HepG2 (cell line): Measurements from ENCODE around the gene SHISA5. TPM values are rescaled to one million over a fixed set of nuclear protein-coding genes. Genes with fewer than 3 reads are reported as not detected.

ENCODE experiments used
- FOSL2 ChIP-seq: sonication (generic); formaldehyde crosslinking; IDR thresholded peaks from 2 replicates; pipeline ENCODE4 v1.4.0; 2020; ENCODE audit warnings: missing genetic modification reagents
- FOXA3 ChIP-seq: IDR thresholded peaks from 2 replicates; pipeline ENCODE4 v1.6.1; 2016; ENCODE audit warnings: missing genetic modification reagents, missing compliant biosample characterization
- HOXA5 ChIP-seq: sonication (generic); formaldehyde crosslinking; IDR thresholded peaks from 2 replicates; pipeline ENCODE4 v1.4.0; 2020; ENCODE audit warnings: missing genetic modification reagents
- IRF2 ChIP-seq: IDR thresholded peaks from 2 replicates; pipeline ENCODE4 v1.6.1; 2018; ENCODE audit warnings: missing genetic modification reagents, missing compliant biosample characterization
- JUNB ChIP-seq: sonication (generic); formaldehyde crosslinking; IDR thresholded peaks from 2 replicates; pipeline ENCODE4 v1.8.0; 2022; ENCODE audit warnings: missing genetic modification reagents, mild to moderate bottlenecking, borderline replicate concordance
- KDM5B ChIP-seq: sonication (generic); formaldehyde crosslinking; IDR thresholded peaks from 2 replicates; pipeline ENCODE4 v1.4.0; 2020; ENCODE audit warnings: missing genetic modification reagents, mild to moderate bottlenecking, borderline replicate concordance
- MAX ChIP-seq: IDR thresholded peaks from 2 replicates; pipeline ENCODE4 v1.6.1; 2012; ENCODE audit warnings: inconsistent platforms
- MYC ChIP-seq: sonication (generic); formaldehyde crosslinking; IDR thresholded peaks from 2 replicates; pipeline ENCODE4 v1.9.0; 2021; ENCODE audit warnings: missing genetic modification reagents, borderline replicate concordance
- NCOR1 ChIP-seq: fragments of 200-600 bp; sonication (generic); IDR thresholded peaks from 2 replicates; pipeline ENCODE4 v1.7.0; 2017; ENCODE audit warnings: antibody characterized with exemption, low read length, borderline replicate concordance
- POLR2G ChIP-seq: fragments of 200-400 bp; formaldehyde crosslinking; IDR thresholded peaks from 2 replicates; pipeline ENCODE4 v1.6.1; 2018; ENCODE audit warnings: mild to moderate bottlenecking, low read depth, low read length, moderate library complexity
- SALL1 ChIP-seq: sonication (generic); formaldehyde crosslinking; IDR thresholded peaks from 2 replicates; pipeline ENCODE4 v1.8.0; 2022; ENCODE audit warnings: mild to moderate bottlenecking, missing genetic modification reagents
- SKI ChIP-seq: fragments of 450-650 bp; IDR thresholded peaks from one replicate; pipeline ENCODE4 v1.6.1; 2018; ENCODE audit warnings: mild to moderate bottlenecking; ENCODE audit not compliant: partially characterized antibody
- SP5 ChIP-seq: IDR thresholded peaks from 2 replicates; pipeline ENCODE4 v1.6.1; 2016; ENCODE audit warnings: low read depth, borderline replicate concordance
- TBX2 ChIP-seq: sonication (generic); formaldehyde crosslinking; IDR thresholded peaks from 2 replicates; pipeline ENCODE4 v1.5.0; 2020; ENCODE audit warnings: missing genetic modification reagents, mild to moderate bottlenecking, borderline replicate concordance
- TRIM24 ChIP-seq: sonication (generic); formaldehyde crosslinking; IDR thresholded peaks from 2 replicates; pipeline ENCODE4 v1.8.0; 2022; ENCODE audit warnings: mild to moderate bottlenecking, missing genetic modification reagents
- ZBED4 ChIP-seq: sonication (generic); formaldehyde crosslinking; IDR thresholded peaks from 2 replicates; pipeline ENCODE4 v1.4.0; 2020; ENCODE audit warnings: missing genetic modification reagents, borderline replicate concordance
- ZBTB26 ChIP-seq: IDR thresholded peaks from 2 replicates; pipeline ENCODE4 v1.6.1; 2016; ENCODE audit warnings: missing compliant biosample characterization, missing genetic modification reagents, borderline replicate concordance
- ZC3H13 ChIP-seq: sonication (generic); formaldehyde crosslinking; IDR thresholded peaks from 2 replicates; pipeline ENCODE4 v1.8.1; 2023; ENCODE audit warnings: mild to moderate bottlenecking, missing genetic modification reagents, moderate library complexity
- ZFAT ChIP-seq: sonication (generic); formaldehyde crosslinking; conservative IDR thresholded peaks from 2 replicates; pipeline ENCODE4 v1.8.1; 2023; ENCODE audit warnings: missing genetic modification reagents, inconsistent platforms
- ZNF263 ChIP-seq: sonication (generic); formaldehyde crosslinking; IDR thresholded peaks from 2 replicates; pipeline ENCODE4 v1.4.0; 2020; ENCODE audit warnings: missing genetic modification reagents
- ZNF33A ChIP-seq: sonication (generic); formaldehyde crosslinking; IDR thresholded peaks from 2 replicates; pipeline ENCODE4 v1.5.1; 2020; ENCODE audit warnings: missing genetic modification reagents, mild to moderate bottlenecking, moderate library complexity, borderline replicate concordance
- ZNF431 ChIP-seq: sonication (generic); formaldehyde crosslinking; IDR thresholded peaks from 2 replicates; pipeline ENCODE4 v1.9.0; 2022; ENCODE audit warnings: missing genetic modification reagents, low read depth, mild to moderate bottlenecking, borderline replicate concordance
- ZNF7 ChIP-seq: IDR thresholded peaks from 2 replicates; pipeline ENCODE4 v1.6.1; 2016; ENCODE audit warnings: missing biosample characterization, missing genetic modification reagents
- ZNF704 ChIP-seq: sonication (generic); formaldehyde crosslinking; IDR thresholded peaks from 2 replicates; pipeline ENCODE4 v1.8.1; 2023; ENCODE audit warnings: mild to moderate bottlenecking, inconsistent platforms, moderate library complexity, missing genetic modification reagents, borderline replicate concordance
- ZNF772 ChIP-seq: sonication (generic); formaldehyde crosslinking; IDR thresholded peaks from 2 replicates; pipeline ENCODE4 v1.5.0; 2020; ENCODE audit warnings: mild to moderate bottlenecking, missing genetic modification reagents
- polyA plus RNA-seq, 8 experiments: library from polyadenylated mRNA; depleted of rRNA in 3 of 8; stranded (reverse) in 7 of 8; unstranded in 1 of 8; fragments of >200 nt; fragmentation: Illumina TruSeq in 4 of 8; extraction: Trizol in 4 of 8; gene quantifications; 2 replicates each; pipeline versions ENCODE4 v1.2.1 to v1.2.3, GENCODE V29; 2011 to 2016; ENCODE audit warnings: low read depth in 4 of 8, missing spikeins in 1 of 8, mixed read lengths in 1 of 8; ENCODE audit not compliant: insufficient read depth in 1 of 8
- total RNA-seq, 5 experiments: library from RNA; depleted of rRNA; stranded (reverse); fragments of >200 nt; fragmentation: Illumina TruSeq; extraction: Trizol; gene quantifications; 2 replicates each; pipeline ENCODE4 v1.2.3, GENCODE V29; 2016; ENCODE audit warnings: low read depth in 1 of 5

Gene SHISA5
- total and polyA plus RNA-seq, 2 of the 13 experiments (the other 11 are each of a cell fraction or from before 2014, with no cell fraction given) = 75.8 to 91.4 TPM

GRCh38 chr3:48426944-48427629 is 76.9 kb downstream of the SHISA5 start (continued):
- TF ChIP-seq ZNF7 (CRISPR knock-in tag) (no peak), ZNF772 (0 out of 2 replicates have a peak, but pooled peaks have one; percentile 38), ZBTB26 (CRISPR knock-in tag) (no peak), SP5 (CRISPR knock-in tag) (peak; percentile 50; the same call in 1 of the 2 replicates), ZFAT (CRISPR knock-in tag) (no peak), IRF2 (CRISPR knock-in tag) (peak; percentile 37; the same call in 1 of the 2 replicates), SKI (no peak), KDM5B (0 out of 2 replicates have a peak, but pooled peaks have one; percentile 39), ZNF704 (CRISPR knock-in tag) (no peak), FOXA3 (CRISPR knock-in tag) (peak; percentile 51), ZNF431 (CRISPR knock-in tag) (no peak), POLR2G (peak; percentile 17), MYC (CRISPR knock-in tag) (no peak), ZBED4 (CRISPR knock-in tag) (0 out of 2 replicates have a peak, but pooled peaks have one; percentile 38), ZC3H13 (no peak), TBX2 (CRISPR knock-in tag) (peak; percentile 54), ZNF263 (CRISPR knock-in tag) (no peak), ZNF33A (CRISPR knock-in tag) (no peak), HOXA5 (CRISPR knock-in tag) (no peak), MAX (no peak), TRIM24 (no peak), JUNB (CRISPR knock-in tag) (no peak), NCOR1 (no peak), SALL1 (CRISPR knock-in tag) (peak; percentile 54), FOSL2 (CRISPR knock-in tag) (peak; percentile 54)
